Effector memory CD4-positive, alpha-beta T cell (primary cell): ENCODE results near the gene ATP6V1G2.

ENCODE experiments used
- DNase-seq, 3 donors: peaks; one replicate each; pipeline ENCODE4 v3.0.0-alpha.2; 2020
- H3K27ac ChIP-seq: 2 replicates; pipeline ENCODE4 v1.7.0; 2013; ENCODE audit warnings: mild to moderate bottlenecking, low read length, moderate library complexity; ENCODE audit not compliant: insufficient read depth, poor library complexity, severe bottlenecking
- H3K27me3 ChIP-seq: replicated peaks from 2 replicates; pipeline ENCODE4 v1.7.0; 2013; ENCODE audit warnings: mild to moderate bottlenecking, low read length; ENCODE audit not compliant: insufficient read depth, control insufficient read depth, poor library complexity, severe bottlenecking
- H3K36me3 ChIP-seq: 2 replicates; pipeline ENCODE4 v1.7.0; 2013; ENCODE audit warnings: mild to moderate bottlenecking, low read length, moderate library complexity; ENCODE audit not compliant: control insufficient read depth, insufficient read depth
- H3K4me1 ChIP-seq: 2 replicates; pipeline ENCODE4 v1.7.0; 2013; ENCODE audit warnings: low read length, mild to moderate bottlenecking; ENCODE audit not compliant: control insufficient read depth, insufficient read depth, poor library complexity, severe bottlenecking
- H3K4me3 ChIP-seq: 2 replicates; pipeline ENCODE4 v1.7.0; 2013; ENCODE audit warnings: low read length, low read depth, mild to moderate bottlenecking; ENCODE audit not compliant: insufficient read depth, poor library complexity, severe bottlenecking
- H3K9me3 ChIP-seq: 2 replicates; pipeline ENCODE4 v1.7.0; 2013; ENCODE audit warnings: mild to moderate bottlenecking, low read length, moderate library complexity; ENCODE audit not compliant: control insufficient read depth

The ATP6V1G2 gene

GRCh38 chr6:31547727-31548543 lies 1.5 kb upstream of the ATP6V1G2 start:
- no peak for DNase-seq
- no peak overlapping the region for H3K4me3 ChIP-seq
- no peaks in the 10 kb centered on the region for H3K36me3 ChIP-seq
- H3K4me1 ChIP-seq: peaks cover 16% of the 10 kb centered on the region
- no peaks in the 10 kb centered on the region for H3K27me3 ChIP-seq
- no peaks in the 10 kb centered on the region for H3K9me3 ChIP-seq
- H3K27ac ChIP-seq: peak overlapping the region; percentile 76

GRCh38 chr6:31546958-31547726 lies 734 bp upstream of the ATP6V1G2 start, which contains the start of gene NFKBIL1:
TSS of gene NFKBIL1 (plus strand) at chr6:31547608. CDS start at chr6:31547695, 87 bp downstream.
- Histone ChIP-seq H3K27me3 (no peaks in the 10 kb centered on the region), H3K4me1 (peaks cover 20% of the 10 kb centered on the region), H3K4me3 (peak within 1 kb of the TSS; percentile 15), H3K9me3 (no peaks in the 10 kb centered on the region), H3K36me3 (no peaks in the 10 kb centered on the region), H3K27ac (peak within 1 kb of the TSS; percentile 76)
- peak; percentile 75 to 84 (median 83) for DNase-seq

DNA sequence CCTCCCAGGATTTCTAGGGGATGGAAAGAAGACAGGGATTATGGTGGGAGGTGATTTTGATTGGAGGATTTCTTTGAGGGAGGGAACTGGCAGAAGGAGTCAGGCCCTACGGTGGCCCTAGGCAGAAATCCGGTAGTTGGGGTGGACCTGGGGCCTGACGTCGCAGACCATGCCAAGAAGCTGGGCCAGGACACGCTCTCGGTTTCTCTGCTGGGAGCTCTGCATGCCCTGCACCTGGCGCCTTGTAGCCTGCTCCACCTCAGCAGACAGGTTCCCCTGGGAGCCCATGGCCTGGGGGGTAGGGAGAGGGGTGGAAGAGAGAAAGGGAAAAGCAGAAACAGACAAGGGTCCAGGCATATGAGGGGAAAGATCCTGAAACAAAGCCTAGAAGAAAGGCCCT lies 1.1 kb downstream of the ATP6V1G2 start:
- Histone ChIP-seq H3K36me3 (no peaks in the 10 kb centered on the region), H3K9me3 (no peaks in the 10 kb centered on the region), H3K27ac (no peak overlapping the region), H3K27me3 (no peaks in the 10 kb centered on the region), H3K4me3 (no peak overlapping the region), H3K4me1 (peaks cover 25% of the 10 kb centered on the region)
- no peak for DNase-seq

GRCh38 chr6:31544676-31545075 lies 1.7 kb downstream of the ATP6V1G2 start:
- DNase-seq: no peak

GRCh38 chr6:31543639-31544038 lies 2.8 kb downstream of the ATP6V1G2 start:
- no peak overlapping the region for H3K4me3 ChIP-seq
- no peak for DNase-seq
- no peaks in the 10 kb centered on the region for H3K27me3 ChIP-seq
- no peak overlapping the region for H3K27ac ChIP-seq
- H3K36me3 ChIP-seq: peaks cover 15% of the 10 kb centered on the region
- peaks cover 39% of the 10 kb centered on the region for H3K4me1 ChIP-seq
- H3K9me3 ChIP-seq: no peaks in the 10 kb centered on the region

More at GRCh38 chr6:31544676-31545075, 1.7 kb downstream of the ATP6V1G2 start:
- H3K27ac ChIP-seq: no peak overlapping the region
- H3K27me3 ChIP-seq: no peaks in the 10 kb centered on the region
- H3K4me3 ChIP-seq: no peak overlapping the region
- peaks cover 4% of the 10 kb centered on the region for H3K36me3 ChIP-seq
- no peaks in the 10 kb centered on the region for H3K9me3 ChIP-seq
- H3K4me1 ChIP-seq: peaks cover 31% of the 10 kb centered on the region

DNA sequence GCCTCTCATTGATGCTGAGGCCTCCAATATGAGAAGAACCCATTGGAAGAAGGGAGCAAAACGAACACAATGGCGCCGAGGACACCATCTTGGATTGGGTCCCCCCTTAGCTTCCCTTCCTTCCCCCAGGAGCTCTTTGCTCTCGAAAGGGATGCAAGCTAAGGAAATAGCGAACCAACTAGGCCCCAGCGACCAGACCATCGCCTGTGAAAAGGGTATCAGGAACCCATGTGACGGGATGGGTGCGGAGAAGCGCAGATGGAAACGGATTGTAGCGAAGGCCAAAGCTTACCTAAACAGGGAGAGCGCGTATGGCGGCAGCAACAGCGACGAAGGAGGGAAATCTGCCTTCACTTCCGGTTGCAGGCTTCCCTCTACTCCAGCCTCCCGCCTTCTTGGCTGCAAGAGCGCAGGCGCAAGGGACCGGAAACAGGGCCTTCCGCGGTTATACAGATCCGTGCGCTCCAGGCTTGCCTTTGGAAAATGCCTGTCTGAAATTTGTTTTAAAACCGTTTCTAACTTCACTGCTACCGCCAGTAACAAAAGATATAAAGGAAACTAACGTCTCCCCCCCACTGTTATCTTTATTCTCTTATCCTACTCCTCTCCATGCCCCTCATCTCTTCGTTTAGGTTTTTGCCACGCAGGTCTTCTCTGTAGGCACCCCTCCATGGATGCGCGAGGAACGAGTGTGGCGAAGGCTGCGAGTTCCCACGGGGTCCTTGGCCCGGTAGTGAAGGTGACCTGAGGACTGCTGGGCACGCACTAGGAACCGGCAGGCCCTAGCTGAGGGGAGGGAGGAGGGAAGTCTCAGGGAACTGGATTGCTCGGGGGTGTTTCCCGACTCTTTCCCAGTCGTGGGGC lies 4.5 kb downstream of the ATP6V1G2 start, which contains the start of gene DDX39B:
Gene DDX39B, minus strand, starts transcription at position 346 of the 864 bp plus-strand sequence. CDS start 1,471 bp downstream, outside the sequence.
- peaks cover 28% of the 10 kb centered on the region for H3K4me1 ChIP-seq
- DNase-seq: peak; percentile 87 to 92 (median 89)
- H3K4me3 ChIP-seq: peak within 1 kb of the TSS; percentile 61

DNA sequence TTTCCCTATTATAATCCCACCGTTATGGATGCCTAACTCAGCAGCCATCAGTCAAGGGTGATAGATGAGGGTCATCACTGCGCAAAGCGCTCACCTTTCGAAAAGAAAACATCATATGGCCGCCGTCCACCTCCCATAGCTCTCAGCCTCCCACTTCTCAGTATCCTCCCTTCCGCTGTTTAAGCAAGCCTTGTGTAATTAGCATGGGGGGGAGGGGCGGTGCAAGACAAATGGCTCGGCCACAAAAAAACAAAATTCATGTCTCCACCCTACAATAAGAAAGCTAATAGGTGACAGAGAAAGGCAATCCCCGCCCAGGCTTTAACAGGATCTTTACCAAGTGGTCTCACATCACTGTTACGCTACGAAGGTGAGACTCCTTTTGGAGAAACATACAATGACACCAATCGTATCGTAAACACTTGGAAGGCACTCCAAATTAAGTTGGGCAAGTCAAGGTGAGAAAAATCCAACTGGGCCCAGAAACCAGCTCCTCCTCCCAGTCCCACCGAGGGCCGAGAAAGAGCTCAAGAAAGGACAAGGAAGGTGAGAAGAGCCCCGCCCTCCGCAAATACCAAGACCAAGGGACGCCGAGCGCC lies 5.2 kb downstream of the ATP6V1G2 start:
- peak; percentile 51 to 65 (median 59) for DNase-seq
- peak overlapping the region; percentile 61 for H3K4me3 ChIP-seq
- H3K27me3 ChIP-seq: no peaks in the 10 kb centered on the region
- H3K9me3 ChIP-seq: no peaks in the 10 kb centered on the region
- H3K4me1 ChIP-seq: peaks cover 23% of the 10 kb centered on the region
- H3K27ac ChIP-seq: peak overlapping the region; percentile 93
- H3K36me3 ChIP-seq: peaks cover 37% of the 10 kb centered on the region

More for the DNA sequence above, 4.5 kb downstream of the ATP6V1G2 start, which contains the start of gene DDX39B:
- H3K27ac ChIP-seq: peak within 1 kb of the TSS; percentile 93
- peaks cover 30% of the 10 kb centered on the region for H3K36me3 ChIP-seq
- no peaks in the 10 kb centered on the region for H3K27me3 ChIP-seq
- H3K9me3 ChIP-seq: no peaks in the 10 kb centered on the region

- H3K36me3 ChIP-seq: peaks cover 43% of the 10 kb centered on the region
- H3K27ac ChIP-seq: peak overlapping the region; percentile 93
- H3K4me3 ChIP-seq: peak overlapping the region; percentile 61
- no peaks in the 10 kb centered on the region for H3K27me3 ChIP-seq
- no peak for DNase-seq
- no peaks in the 10 kb centered on the region for H3K9me3 ChIP-seq
- peaks cover 23% of the 10 kb centered on the region for H3K4me1 ChIP-seq
Observed at GRCh38 chr6:31540640-31541039, 5.8 kb downstream of the ATP6V1G2 start.

DNA sequence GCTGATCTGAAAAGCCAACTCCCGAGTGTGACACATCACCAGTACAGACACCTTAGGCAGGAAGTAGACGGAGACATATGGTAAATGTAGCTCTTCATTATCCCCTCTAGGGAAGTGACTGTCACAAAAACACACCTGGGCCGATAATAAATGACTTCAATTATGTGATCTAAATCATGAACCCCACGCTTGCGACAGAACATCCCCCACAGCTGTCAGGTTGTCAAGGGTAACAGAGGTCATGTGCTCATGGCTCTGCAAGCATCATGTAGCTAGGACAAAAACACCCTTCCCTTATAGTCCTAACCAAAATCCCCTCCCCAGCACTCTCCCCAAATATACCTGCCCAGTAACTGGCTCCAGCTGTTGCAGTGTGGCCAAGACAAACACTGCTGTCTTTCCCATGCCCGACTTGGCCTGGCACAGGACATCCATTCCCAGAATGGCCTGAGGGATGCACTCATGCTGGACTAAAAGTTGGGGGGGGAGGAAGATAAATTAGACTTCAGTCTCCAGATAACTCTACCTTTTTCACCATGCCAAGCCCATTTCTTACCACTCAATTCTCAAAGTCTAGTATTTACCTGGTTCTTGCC lies 7.5 kb downstream of the ATP6V1G2 start:
- DNase-seq: no peak
- Histone ChIP-seq H3K4me3 (no peak overlapping the region), H3K9me3 (no peaks in the 10 kb centered on the region), H3K27me3 (no peaks in the 10 kb centered on the region), H3K4me1 (peaks cover 23% of the 10 kb centered on the region), H3K36me3 (peaks cover 60% of the 10 kb centered on the region), H3K27ac (peak overlapping the region; percentile 93)
